Right ventricle myocardium superior (tissue), 1 donor: ENCODE measurements around the gene TNRC6C. TPM values are rescaled to one million over a fixed set of nuclear protein-coding genes. Genes with fewer than 3 reads are reported as not detected.
"Not testable (repeated sequence)": the region's sequence is repeated elsewhere in the genome, so short reads cannot be mapped to it uniquely, and the experiment has no call there.

Experiments used
- ATAC-seq: fragments of 200-7000 bp; cut with Tn5 transposase; one replicate; pipeline ENCODE4 v1.9.1; 2020; ENCODE audit warnings: mild to moderate bottlenecking; ENCODE audit not compliant: poor library complexity
- DNase-seq: peaks from one replicate; pipeline ENCODE4 v3.0.0-alpha.2; 2020
- intact Hi-C: fragments of 100-400 bp; cut with DNase I; formaldehyde crosslinking; loops from one replicate; pipeline ENCODE4 v1.11.2; 2022
- total RNA-seq: library from RNA; stranded (reverse); fragmentation: NEBNext Ultra II Directional; extraction: Animal tissue kit (Norgen Biotek cat#: 25700); gene quantifications from one replicate; pipeline ENCODE4 v1.2.1, GENCODE V29; 2021
- donor health status: DM: no; HTN: yes; CAD: no; lungs with severe emphysema.

TNRC6C gene
- total RNA-seq, 1 donor from 2014 or later, result 17.8 TPM

DNA sequence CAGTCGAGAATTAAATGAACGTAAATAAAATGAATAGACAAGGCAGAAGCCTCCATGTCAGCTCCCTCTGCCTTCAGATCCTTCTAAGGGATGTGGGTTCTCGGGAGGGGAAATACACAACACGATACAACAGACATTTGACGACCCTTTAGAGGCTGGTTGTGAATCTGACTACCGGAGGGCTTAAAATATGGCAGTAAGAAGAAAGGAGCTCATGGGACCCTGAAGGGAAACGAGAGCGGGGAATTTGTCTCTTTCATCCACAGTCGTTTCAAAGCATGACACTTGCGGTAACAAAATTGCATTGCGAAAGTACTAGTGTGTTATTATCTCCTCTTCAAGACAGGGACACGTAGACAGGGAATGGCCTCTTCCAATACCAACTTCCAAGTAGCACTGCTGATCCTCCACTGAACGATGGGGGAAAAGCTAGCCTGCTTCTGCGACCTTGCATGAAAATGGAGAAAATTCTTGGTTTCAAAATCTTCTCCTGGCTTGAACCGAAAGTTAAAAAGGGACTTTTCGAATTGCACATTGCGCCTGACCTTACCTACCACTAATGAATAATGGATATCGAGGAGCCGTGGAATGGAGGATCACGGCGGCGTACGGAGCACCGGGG, 1.2 kb upstream of the TNRC6C start:
- intact Hi-C loops, result no loop called here
- no peak for ATAC-seq
- no peak for DNase-seq

- intact Hi-C loops, result no loop called here
- DNase-seq (no peak), ATAC-seq (no peak)
Measured at GRCh38 chr17:77958716-77959125, 218 bp downstream of the TNRC6C start.

DNA sequence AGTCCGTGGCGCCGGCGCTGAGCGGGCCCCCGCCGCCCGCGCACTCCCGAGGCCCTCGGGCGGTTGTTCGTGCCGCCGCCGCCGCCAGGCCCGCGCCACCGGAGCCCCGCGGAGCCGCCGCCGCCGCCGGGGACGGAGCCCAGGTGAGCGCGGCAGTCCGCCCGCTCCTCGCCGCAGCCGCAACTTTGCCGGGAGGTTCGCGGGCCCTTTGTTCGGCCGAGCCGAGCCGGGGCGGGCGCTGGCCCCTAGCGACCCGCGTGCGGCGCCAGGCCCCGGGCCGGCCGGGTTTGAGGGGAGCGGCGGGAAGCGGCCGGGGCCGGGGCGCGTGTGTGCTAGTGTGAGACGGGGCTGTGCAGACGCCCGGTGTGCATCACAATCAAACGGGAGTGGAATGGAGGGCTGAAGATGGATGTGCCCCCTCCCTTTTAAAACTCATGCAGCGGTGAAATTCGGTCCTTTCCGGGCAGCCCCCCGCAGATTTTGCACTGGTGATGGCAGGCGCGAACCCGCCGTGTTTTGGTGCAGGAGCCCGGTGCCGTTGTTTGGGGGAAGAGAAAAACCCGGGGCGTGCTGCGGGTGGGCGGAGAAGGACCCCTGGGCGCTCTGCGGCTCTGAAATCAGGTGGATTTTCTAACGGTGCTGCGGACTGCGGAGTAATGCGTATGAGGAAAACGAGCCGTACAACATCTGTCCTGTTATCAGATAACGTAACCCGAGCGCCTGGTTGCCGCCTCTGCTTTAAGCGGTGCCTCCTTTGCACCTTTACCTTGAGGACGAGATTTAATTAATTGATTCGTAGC, 823 bp downstream of the TNRC6C start:
- intact Hi-C loops, result no loop called here
- DNase-seq (peak; percentile 45), ATAC-seq (no peak)

GRCh38 chr17:77959926-77960521, 1.5 kb downstream of the TNRC6C start:
- peak; percentile 7 for ATAC-seq
- no peak for DNase-seq

DNA sequence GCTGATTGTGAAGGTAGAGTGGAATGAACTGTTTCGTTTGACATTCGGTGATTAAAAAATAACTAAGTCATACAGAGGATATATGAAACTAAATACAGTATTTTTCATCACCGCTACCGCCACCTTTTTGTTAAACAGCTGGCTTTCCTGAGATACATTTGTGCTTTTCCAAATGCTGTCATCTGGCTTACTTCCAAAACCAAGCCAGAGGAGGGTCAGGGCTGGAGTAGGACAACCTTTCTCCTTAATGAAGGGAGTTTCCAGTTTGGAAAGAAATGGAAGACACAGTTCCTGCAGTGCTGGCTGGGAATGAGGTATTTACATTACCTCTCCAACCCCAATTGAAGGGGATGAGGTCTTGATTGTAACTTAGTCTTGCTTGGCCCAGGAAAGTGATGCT, 3.2 kb downstream of the TNRC6C start:
- no peak for DNase-seq
- no peak for ATAC-seq
- intact Hi-C loops, result loop anchor here (5.0 kb wide), 2 partner anchors 36 to 359 kb away; no protein-coding TSS in a partner anchor

More at GRCh38 chr17:77959926-77960521, 1.5 kb downstream of the TNRC6C start:
- intact Hi-C loops, result loop anchor here (5.0 kb wide), 2 partner anchors 37 to 358 kb away; no protein-coding TSS in a partner anchor

DNA sequence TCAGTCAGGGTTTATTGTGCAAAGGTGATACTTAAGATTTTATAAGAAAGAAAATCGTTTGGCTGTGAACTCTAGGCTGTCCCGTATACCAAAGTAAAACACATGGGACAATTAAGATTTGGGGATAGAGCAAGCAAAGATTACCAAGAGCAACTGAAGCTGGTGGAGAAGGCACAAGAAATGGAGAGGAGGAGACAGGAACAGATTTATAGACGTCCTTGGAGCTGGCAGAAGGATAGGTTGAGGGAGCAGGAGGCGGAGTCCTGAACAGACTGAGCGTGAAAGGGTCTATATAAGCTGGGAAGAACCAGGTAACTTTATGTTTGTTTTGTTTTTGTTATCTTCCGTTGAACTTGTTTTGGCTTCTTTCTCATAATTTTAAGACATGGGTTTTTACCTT, 3.8 kb downstream of the TNRC6C start:
- intact Hi-C loops, result loop anchor here (5.0 kb wide), 2 partner anchors 35 to 360 kb away; no protein-coding TSS in a partner anchor
- ATAC-seq (no peak), DNase-seq (no peak)

GRCh38 chr17:77963441-77963840, 4.9 kb downstream of the TNRC6C start:
- DNase-seq, result no peak
- intact Hi-C loops, result loop anchor here (5.0 kb wide), 2 partner anchors 34 to 361 kb away; no protein-coding TSS in a partner anchor
- ATAC-seq, result peak; percentile 76

DNA sequence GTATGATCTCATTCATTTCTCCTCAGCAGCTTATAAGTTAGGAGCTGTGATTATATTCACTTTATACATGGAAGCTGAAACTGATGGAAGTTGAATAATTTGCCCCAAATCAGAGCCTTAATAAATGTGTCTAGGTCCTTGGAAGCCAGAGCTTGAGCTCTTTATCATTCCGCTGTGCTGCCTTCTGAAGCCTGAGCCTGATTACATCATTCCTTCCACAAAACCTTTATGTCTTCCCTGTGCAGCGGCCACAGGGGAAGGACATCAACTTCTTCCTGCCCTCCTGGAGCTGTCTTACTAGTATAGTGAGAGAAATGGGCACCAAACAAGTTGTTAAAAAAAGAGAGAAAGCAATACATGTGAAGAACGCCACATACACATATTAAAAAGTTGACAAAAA, 6.8 kb downstream of the TNRC6C start:
- intact Hi-C loops, result no loop called here
- ATAC-seq, result no peak
- DNase-seq, result no peak

DNA sequence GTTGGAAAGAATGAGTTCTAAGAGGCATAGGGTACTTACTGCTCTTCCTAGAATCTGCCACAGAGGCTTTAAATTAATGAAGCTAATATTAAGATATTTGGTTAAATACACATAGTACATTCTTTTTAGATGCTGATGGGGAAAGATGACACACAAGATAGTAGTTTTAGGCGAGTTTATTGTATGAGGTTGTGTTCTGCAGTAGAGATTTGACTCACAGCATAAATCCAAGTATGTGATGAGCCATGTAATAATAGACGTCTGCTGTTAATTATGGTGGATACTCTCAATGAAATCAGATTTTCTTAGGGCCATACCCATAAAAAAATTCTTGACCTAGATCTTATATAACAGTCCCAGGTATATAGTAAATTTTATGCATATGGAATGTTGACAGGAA, 8.0 kb downstream of the TNRC6C start:
- ATAC-seq (no peak), DNase-seq (no peak)
- intact Hi-C loops, result no loop called here

DNA sequence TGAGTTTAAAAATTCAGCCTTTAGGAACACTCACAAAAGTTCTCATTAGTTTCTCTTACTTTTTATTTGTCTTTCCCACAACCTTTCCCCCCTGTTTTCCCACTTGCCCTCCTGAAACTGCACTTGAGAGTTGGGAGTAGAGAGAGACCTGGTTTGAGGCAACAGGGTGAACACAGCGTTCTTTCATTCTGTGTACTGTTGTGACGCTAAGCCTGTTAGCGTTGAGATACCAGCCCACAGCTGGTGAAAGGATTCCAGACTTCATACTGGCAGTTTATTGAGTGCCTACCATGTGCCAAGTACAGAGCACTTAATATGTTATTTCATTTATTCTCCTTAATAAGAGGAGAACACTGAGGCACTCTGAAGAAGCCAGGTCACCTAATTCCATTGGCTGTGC, 10.3 kb downstream of the TNRC6C start:
- ATAC-seq, result peak; percentile 91
- intact Hi-C loops, result no loop called here

DNA sequence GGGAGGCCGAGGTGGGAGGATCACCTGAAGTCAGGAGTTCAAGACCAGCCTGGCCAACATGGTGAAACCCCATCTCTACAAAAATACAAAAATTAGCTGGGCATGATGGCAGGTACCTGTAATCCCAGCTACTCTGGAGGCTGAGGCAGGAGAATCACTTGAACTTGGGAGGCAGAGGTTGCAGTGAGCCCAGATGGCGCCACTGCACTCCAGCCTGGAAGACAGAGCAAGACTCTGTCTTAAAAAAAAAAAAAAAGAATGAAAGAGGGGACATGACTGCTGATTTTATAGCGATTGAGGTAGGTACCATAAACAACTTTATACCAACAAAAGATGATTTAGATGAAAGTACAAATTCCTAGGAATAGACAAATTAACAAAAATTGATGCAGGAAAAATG, 13.8 kb downstream of the TNRC6C start:
- ATAC-seq, intact Hi-C loops, DNase-seq: not testable (repeated sequence)

More for the DNA sequence above, 10.3 kb downstream of the TNRC6C start:
- no peak for DNase-seq

- no peak for ATAC-seq
- no peak for DNase-seq
- intact Hi-C loops, result no loop called here
Measured at GRCh38 chr17:77973953-77974352, 15.4 kb downstream of the TNRC6C start.

DNA sequence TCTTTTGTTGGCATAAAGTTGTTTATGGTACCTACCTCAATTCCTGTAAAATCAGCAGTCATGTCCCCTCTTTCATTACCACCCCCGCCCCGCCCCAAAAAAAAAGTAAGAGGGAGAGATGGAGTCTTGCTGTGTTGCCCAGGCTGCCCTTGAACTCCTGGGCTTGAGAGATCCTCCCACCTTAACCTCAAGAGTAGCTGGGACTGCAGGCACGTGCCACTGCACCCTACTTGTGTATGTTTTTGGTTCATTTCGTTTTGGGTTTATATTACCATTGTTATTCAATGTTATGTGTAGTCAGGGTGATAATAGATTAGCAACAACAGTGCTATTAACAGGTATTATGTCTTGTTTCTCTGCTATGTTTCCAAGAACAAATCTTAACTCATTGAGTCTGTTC, 15.9 kb downstream of the TNRC6C start:
- intact Hi-C loops, result no loop called here
- no peak for ATAC-seq
- DNase-seq, result no peak

DNA sequence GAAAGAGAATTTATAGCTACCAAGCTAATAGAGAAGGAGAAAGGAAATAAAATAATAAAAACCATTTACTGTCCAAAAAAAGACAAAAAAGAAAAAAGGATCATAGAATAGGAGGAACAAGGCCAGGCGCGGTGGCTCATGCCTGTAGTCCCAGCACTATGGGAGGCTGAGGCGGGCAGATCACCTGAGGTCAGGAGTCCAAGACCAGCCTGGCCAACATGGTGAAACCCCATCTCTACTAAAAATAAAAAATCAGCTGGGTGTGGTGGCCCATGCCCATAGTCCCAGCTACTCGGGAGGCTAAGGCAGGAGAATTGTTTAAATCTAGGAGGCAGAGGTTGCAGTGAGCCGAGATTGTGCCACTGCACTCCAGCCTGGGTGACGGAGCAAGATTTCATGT, 23.9 kb downstream of the TNRC6C start:
- DNase-seq, intact Hi-C loops, ATAC-seq: not testable (repeated sequence)

- ATAC-seq, result no peak
- DNase-seq, result no peak
- intact Hi-C loops, result no loop called here
Measured at GRCh38 chr17:77990301-77990700, 31.8 kb downstream of the TNRC6C start.

DNA sequence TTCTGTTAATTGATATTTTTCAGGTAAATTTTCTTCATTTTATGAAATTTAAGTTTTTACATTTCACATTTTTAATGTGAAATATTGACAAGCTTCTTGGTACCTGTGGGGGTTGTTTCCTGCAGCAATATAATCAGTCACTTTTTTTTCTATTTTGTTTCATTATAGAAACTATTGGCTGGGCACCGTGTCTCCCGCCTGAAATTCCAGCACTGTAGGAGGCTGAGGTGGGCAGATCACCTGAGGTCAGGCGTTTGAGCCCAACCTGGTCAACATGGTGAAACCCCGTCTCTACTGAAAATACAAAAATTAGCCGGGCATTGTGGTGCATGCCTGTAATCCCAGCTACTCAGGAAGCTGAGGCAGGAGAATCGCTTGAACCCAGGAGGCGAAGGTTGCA, 35.2 kb downstream of the TNRC6C start:
- DNase-seq, intact Hi-C loops, ATAC-seq: not testable (repeated sequence)

GRCh38 chr17:77995146-77995852, 36.8 kb downstream of the TNRC6C start:
- DNase-seq (peak; percentile 78), ATAC-seq (peak; percentile 96)
- intact Hi-C loops, result loop anchor here (5.0 kb wide), 1 partner anchor 33 kb away; no protein-coding TSS in a partner anchor

DNA sequence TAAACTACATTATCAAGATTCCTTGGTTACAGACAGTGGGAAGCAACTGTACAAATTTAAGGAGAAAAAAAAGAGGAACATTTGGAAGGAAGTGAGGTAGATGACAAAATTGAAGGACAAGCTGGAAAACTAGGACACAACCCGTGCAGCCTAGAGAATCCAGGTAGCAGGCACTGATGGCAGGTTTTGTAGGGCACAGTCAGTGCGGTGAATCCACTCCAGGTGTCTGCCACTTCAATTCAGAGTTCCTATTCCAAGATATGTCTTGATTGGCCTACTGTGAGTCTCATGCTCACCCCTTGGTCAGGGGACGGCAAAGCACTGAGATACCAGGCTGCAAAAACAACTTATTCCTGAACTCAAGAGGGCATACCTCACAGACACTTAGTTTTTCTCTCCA, 37.8 kb downstream of the TNRC6C start:
- DNase-seq, result no peak
- ATAC-seq, result no peak
- intact Hi-C loops, result loop anchor here (5.0 kb wide), 1 partner anchor 34 kb away; no protein-coding TSS in a partner anchor
